ENCODE data around the gene AXDND1. TPM values are rescaled to one million over a fixed set of nuclear protein-coding genes. Genes with fewer than 3 reads are reported as not detected.

Gene AXDND1
- total and polyA plus RNA-seq, 2 of the 8 experiments (the other 6 are each of a cell fraction or from before 2014, with no cell fraction given), result 0.61 TPM; not detected in 1

- Histone ChIP-seq H3K9ac (replicated peaks in 1 of 4; ENCODE audit: extremely low read depth in 1 of 4, low read depth in 3 of 4, low read length in 3 of 4) (no peak overlapping the region), H2AFZ (ENCODE audit: low read length) (0 out of 2 replicates have a peak overlapping the region, but pooled peaks have one; percentile 1), H2BK5ac (ENCODE audit: low read depth, low read length) (no peak overlapping the region), H3K79me1 (ENCODE audit: low read depth, low read length) (no peaks in the 10 kb centered on the region), H2AK5ac (ENCODE audit: low read depth, low read length) (no peak overlapping the region), H4K5ac (ENCODE audit: insufficient read length, low read depth, low read length) (no peak overlapping the region), H2BK20ac (ENCODE audit: low read length) (no peak overlapping the region), H3K27ac (ENCODE audit: low read depth, low read length) (no peak overlapping the region), H3K4ac (replicated peaks; ENCODE audit: insufficient read length, low read depth, low read length) (no peak overlapping the region), H3K14ac (ENCODE audit: insufficient read length) (no peak overlapping the region), H3K23me2 (ENCODE audit: low read depth, low read length) (no peaks in the 10 kb centered on the region), H3K27me3 (replicated peaks in 1 of 4; ENCODE audit: control insufficient read depth in 3 of 4, extremely low read depth in 1 of 4, insufficient read depth in 3 of 4, low read length in 3 of 4) (no peaks in the 10 kb centered on the region; a peak in 1 of 7 replicates), H3K36me3 (ENCODE audit: control insufficient read depth in 2 of 4, insufficient read depth in 4 of 4, low read length in 3 of 4) (no peaks in the 10 kb centered on the region), H4K8ac (ENCODE audit: extremely low read depth, insufficient read depth, low read length) (no peak overlapping the region), H3K79me2 (ENCODE audit: control insufficient read depth in 1 of 2, insufficient read depth in 2 of 2, low read length in 2 of 2) (no peaks in the 10 kb centered on the region), H3K4me1 (replicated peaks in 1 of 4; ENCODE audit: control insufficient read depth in 3 of 4, insufficient read depth in 4 of 4, low read length in 3 of 4) (no peaks in the 10 kb centered on the region; a peak in 2 of 7 replicates), H2BK12ac (ENCODE audit: low read depth, low read length) (no peak overlapping the region), H3K4me3 (ENCODE audit: extremely low read depth in 1 of 4, insufficient read depth in 2 of 4, low read depth in 3 of 4, low read length in 4 of 4) (no peak overlapping the region), H3K9me3 (ENCODE audit: insufficient read depth in 2 of 2, low read depth in 1 of 2, low read length in 1 of 2) (no peaks in the 10 kb centered on the region; a peak in 1 of 4 replicates), H3K18ac (ENCODE audit: extremely low read depth, low read length) (no peak overlapping the region), H4K91ac (replicated peaks; ENCODE audit: insufficient read length, low read length) (no peak overlapping the region), H3K56ac (replicated peaks; ENCODE audit: insufficient read length, low read depth, low read length) (no peak overlapping the region), H2BK120ac (replicated peaks; ENCODE audit: low read depth, low read length) (no peak overlapping the region), H4K20me1 (replicated peaks in 1 of 2; ENCODE audit: control insufficient read depth in 1 of 2, insufficient read depth in 2 of 2, low read length in 2 of 2) (no peaks in the 10 kb centered on the region), H3K23ac (ENCODE audit: insufficient read length) (no peak overlapping the region), H2BK15ac (ENCODE audit: low read length) (no peak overlapping the region), H3K4me2 (ENCODE audit: insufficient read depth in 1 of 2, low read depth in 2 of 2, low read length in 2 of 2) (no peak overlapping the region)
- CTCF ChIA-PET (ENCODE audit: partially characterized antibody), result interaction anchor here (0.9 kb wide), 1 partner anchor 155 kb away, joined by 3 read pairs; no protein-coding TSS in a partner anchor
- POLR2A ChIA-PET (ENCODE audit: partially characterized antibody), result no interaction called here
- TF ChIP-seq RXRA (IDR thresholded peaks at IDR 0.05; ENCODE audit: insufficient read depth, low read depth, low read length), result no peak
- 0 out of 2 replicates have a peak, but pooled peaks have one; percentile 11 for TF ChIP-seq MAFK (IDR thresholded peaks at IDR 0.05; ENCODE audit: low read depth, low read length)
- DNase-seq (ENCODE audit: low read depth in 1 of 2, low spot score in 2 of 2) (no peak), FAIRE-seq (no peak)
- WGBS, 2 experiments (ENCODE audit: extremely low coverage in 1 of 2, insufficient coverage in 1 of 2, insufficient read length in 1 of 2, insufficient replicate concordance in 2 of 2, low coverage in 1 of 2, low lambda C conversion rate in 2 of 2, missing lambda C conversion rate in 1 of 2), result 73% methylated on average over 9 of the region's 9 CpGs; no CpG with 5 or more reads in 1 of the 2 experiments
Observed at GRCh38 chr1:179550746-179551682, 185.2 kb downstream of the AXDND1 start.
